COLO829 (cell line): ENCODE data around the gene CHMP1A.

Experiments used
- DNase-seq: peaks from one replicate; pipeline ENCODE4 v3.0.0; 2012; ENCODE audit warnings: low spot score

Gene CHMP1A

GRCh38 chr16:89602952-89603590, 54.4 kb downstream of the CHMP1A start:
- no peak for DNase-seq

GRCh38 chr16:89602273-89602951, 55.1 kb downstream of the CHMP1A start:
- peak; percentile 85 for DNase-seq

- no peak for DNase-seq
Measured at GRCh38 chr16:89601906-89602272, 55.6 kb downstream of the CHMP1A start.

- DNase-seq: no peak
Measured at GRCh38 chr16:89600956-89601355, 56.6 kb downstream of the CHMP1A start.

- no peak for DNase-seq
Measured at GRCh38 chr16:89600427-89600826, 57.1 kb downstream of the CHMP1A start.

- DNase-seq: no peak
Measured at GRCh38 chr16:89599902-89600301, 57.6 kb downstream of the CHMP1A start.

- DNase-seq: no peak
Measured at GRCh38 chr16:89599451-89599858, 58.1 kb downstream of the CHMP1A start.

- no peak for DNase-seq
Measured at GRCh38 chr16:89598199-89598598, 59.3 kb downstream of the CHMP1A start.

GRCh38 chr16:89596957-89597649, 60.4 kb downstream of the CHMP1A start:
- DNase-seq: no peak

GRCh38 chr16:89596061-89596689, 61.3 kb downstream of the CHMP1A start:
- no peak for DNase-seq

GRCh38 chr16:89595330-89596060, 62.0 kb downstream of the CHMP1A start:
- DNase-seq: no peak
